ENCODE measurements around the gene TEX48. TPM values are rescaled to one million over a fixed set of nuclear protein-coding genes. Genes with fewer than 3 reads are reported as not detected.

The TEX48 gene
- total and polyA plus RNA-seq, 2 experiments from 2014 or later = not detected

- Mint-ChIP-seq H3K4me3 (no peak overlapping the region), H3K9me3 (peaks cover 2% of the 10 kb centered on the region; the same call in 2 of the 3 replicates), H3K4me1 (peaks cover 3% of the 10 kb centered on the region; the same call in 2 of the 3 replicates), H3K36me3 (ENCODE audit: low read depth) (no peaks in the 10 kb centered on the region), H3K27me3 (ENCODE audit: insufficient read depth, low read depth, poor library complexity) (peaks cover 2% of the 10 kb centered on the region), H3K27ac (no peak overlapping the region)
- Histone ChIP-seq H3F3A (replicated peaks; ENCODE audit: low read depth) (no peaks in the 10 kb centered on the region), H3K9me2 (ENCODE audit: insufficient read depth) (peaks cover 5% of the 10 kb centered on the region; the same call in 1 of the 2 replicates), H3K4me2 (no peak overlapping the region), H3K27me3 (ENCODE audit: insufficient read depth) (no peaks in the 10 kb centered on the region), H3K79me2 (replicated peaks; ENCODE audit: insufficient read depth) (no peaks in the 10 kb centered on the region), H3K4me1 (ENCODE audit: insufficient read depth) (no peaks in the 10 kb centered on the region), H3K27ac (ENCODE audit: low read depth) (no peak overlapping the region), H4K20me1 (replicated peaks; ENCODE audit: insufficient read depth) (no peaks in the 10 kb centered on the region), H2AFZ (no peak overlapping the region), H3K36me3 (ENCODE audit: insufficient read depth) (no peaks in the 10 kb centered on the region), H3K4me3 (no peak overlapping the region)
- DNase-seq (ENCODE audit: low spot score) (no peak), ATAC-seq (no peak)
- TF ChIP-seq ETS1 (IDR thresholded peaks at IDR 0.05) = no peak
- TF ChIP-seq CTCF (conservative IDR thresholded peaks at IDR 0.05; ENCODE audit: low read depth in 2 of 2) = no peak
- TF ChIP-seq NANOG (IDR thresholded peaks at IDR 0.05; ENCODE audit: borderline replicate concordance) = no peak
- no peak for TF ChIP-seq EZH2 (IDR thresholded peaks at IDR 0.05; ENCODE audit: low read depth, unreplicated experiment)
- no peak for TF ChIP-seq REST (IDR thresholded peaks at IDR 0.05; ENCODE audit: unreplicated experiment)
- TF ChIP-seq ZNF114 (CRISPR knock-in tag; IDR thresholded peaks at IDR 0.05) = no peak
- TF ChIP-seq POLR2AphosphoS5 (IDR thresholded peaks at IDR 0.05; ENCODE audit: low read depth) = no peak
- TF ChIP-seq STAT1 (IDR thresholded peaks at IDR 0.05; ENCODE audit: unreplicated experiment) = no peak
- no peak for TF ChIP-seq JUNB (IDR thresholded peaks at IDR 0.05; ENCODE audit: unreplicated experiment)
- no peak for TF ChIP-seq ZNF331 (CRISPR knock-in tag; IDR thresholded peaks at IDR 0.05; ENCODE audit: low read depth)
- TF ChIP-seq EZH2phosphoT487 (IDR thresholded peaks at IDR 0.05; ENCODE audit: unreplicated experiment) = no peak
- TF ChIP-seq ZNF462 (CRISPR knock-in tag; IDR thresholded peaks at IDR 0.05) = no peak
- TF ChIP-seq CREB1 (CRISPR knock-in tag; IDR thresholded peaks at IDR 0.05; ENCODE audit: low read depth) = no peak
These were observed 38.2 kb upstream of the TEX48 start for GRCh38 chr9:114720086-114720676.
